Stimulated activated CD4-positive, alpha-beta T cell treated with anti-CD3 and anti-CD28 coated beads, Interleukin-1b, Interleukin-23, amount 100 ng/mL, for 1 hour (primary cell): ENCODE measurements around the gene ADARB2.

ENCODE experiments used
- DNase-seq, 2 donors: peaks; one replicate each; pipeline ENCODE4 v3.0.0-alpha.2; 2020; ENCODE audit warnings: low read depth in 2 of 2

Gene ADARB2

DNA sequence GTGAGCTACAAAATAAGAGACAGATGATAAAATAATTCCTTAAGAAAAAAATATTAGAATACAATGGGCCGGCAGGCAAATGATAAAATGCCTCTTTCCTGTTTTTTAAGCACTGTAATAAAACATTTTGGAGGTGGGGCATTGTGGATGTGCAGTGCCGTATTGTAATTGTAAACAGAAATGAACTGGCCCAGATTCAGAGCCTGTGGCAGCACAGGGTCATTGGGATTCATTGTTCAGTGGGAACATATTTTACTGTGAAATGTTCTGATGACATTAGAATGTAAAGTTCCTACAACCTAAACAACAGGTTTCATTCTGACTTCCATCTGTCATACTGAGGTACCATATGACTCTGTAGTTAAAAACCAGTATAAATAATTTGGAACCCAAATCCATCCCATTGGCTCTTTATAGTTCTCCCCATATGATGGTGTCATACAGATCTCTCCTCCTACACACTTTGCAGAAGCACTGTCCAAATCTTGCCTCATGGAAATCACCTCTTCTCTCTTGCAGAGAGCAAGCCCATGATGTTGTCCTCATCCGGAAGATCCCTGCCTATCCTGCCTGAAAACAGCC, 416.5 kb downstream of the ADARB2 start:
- no peak for DNase-seq

GRCh38 chr10:1316809-1317143, 420.5 kb downstream of the ADARB2 start:
- DNase-seq, result no peak

- no peak for DNase-seq
These were observed 421.1 kb downstream of the ADARB2 start for GRCh38 chr10:1316121-1316808.

- no peak for DNase-seq
These were observed 422.1 kb downstream of the ADARB2 start for GRCh38 chr10:1315178-1315577.

- no peak for DNase-seq
These were observed 425.6 kb downstream of the ADARB2 start for GRCh38 chr10:1311726-1312125.

DNA sequence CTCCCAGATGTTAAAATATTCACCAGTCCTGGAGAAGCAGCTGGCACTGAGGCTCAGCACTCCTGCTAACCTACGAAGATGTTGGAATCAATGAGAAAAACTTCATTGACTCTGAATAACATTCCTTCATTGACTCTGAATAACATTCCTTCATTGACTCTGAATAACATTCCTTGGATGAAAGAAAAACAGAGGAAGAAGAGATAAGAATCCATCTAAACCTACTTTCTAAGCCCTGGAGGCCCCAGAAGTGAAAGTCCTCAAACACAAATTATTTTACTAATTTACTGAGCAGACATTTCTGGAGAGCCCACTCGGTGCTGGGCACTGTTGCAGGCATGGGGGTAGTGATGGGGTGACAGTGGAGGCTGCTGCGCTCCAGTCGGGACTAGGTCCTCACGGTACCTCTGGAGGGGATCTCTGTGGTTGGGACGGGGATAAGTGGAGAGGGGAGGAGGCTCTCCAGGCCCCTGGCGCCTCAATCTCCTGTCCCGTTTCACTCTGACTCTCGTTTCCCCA, 427.0 kb downstream of the ADARB2 start:
- DNase-seq, result no peak

DNA sequence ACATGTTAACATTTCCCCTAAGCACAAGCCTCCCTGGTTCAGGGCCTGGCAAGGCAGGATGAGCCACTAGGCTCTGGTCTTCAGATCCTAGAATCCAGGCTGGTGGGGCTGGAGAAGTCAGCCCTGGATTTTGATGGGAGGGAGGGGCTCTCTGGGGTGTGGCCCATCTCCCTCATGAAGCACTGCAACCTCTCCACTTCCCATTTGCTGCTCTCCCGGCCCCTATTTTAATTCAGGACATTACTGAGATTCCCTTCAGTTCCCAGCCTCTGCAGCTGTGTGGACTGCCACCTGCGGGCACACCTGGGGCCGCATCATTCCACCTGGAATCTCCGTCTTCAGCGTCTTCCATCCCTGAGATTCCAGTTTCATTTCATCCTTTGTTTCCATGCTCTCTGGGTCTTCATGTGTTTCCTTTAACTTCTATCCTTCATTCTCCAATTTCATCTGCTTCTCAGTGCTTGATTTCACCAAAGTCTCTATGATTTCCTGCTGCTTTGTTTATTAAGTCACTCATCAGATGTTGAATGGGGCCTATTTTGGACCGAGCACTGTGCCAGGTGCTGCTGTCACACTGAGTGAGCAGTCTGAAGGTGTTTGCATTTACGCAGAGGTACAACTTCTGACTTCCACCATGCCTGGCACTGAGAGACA, 427.6 kb downstream of the ADARB2 start:
- no peak for DNase-seq

DNA sequence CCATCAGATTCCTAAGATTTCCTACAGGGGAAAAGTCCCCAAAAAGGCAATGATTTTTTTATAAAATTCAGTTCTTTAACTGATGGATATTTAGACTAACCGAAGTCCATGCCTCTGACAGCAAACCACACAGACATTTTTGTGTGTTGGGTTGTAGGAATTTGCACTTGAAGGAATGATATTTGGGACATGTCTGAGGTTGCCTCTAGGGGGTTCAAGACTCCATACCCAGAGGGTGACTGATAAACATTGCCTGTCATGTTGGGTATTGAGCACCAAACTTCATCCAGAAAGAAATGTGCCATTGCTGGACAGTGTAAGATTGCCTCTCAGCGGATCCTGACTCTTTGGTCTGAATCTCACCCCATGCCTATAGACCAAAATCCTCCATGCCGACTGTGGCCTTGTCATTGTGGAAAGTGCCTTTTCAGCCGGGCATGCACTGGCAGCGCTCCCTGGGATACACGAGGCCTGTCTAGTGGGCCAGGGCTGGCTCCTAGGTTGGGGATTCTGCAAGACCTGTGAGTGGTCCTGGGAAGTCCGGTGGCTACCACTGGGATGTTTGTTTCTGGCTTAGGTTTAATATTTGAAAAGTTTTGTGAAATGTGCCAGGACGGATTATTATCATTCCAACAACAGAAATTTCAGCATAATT, 428.2 kb downstream of the ADARB2 start:
- no peak for DNase-seq

DNA sequence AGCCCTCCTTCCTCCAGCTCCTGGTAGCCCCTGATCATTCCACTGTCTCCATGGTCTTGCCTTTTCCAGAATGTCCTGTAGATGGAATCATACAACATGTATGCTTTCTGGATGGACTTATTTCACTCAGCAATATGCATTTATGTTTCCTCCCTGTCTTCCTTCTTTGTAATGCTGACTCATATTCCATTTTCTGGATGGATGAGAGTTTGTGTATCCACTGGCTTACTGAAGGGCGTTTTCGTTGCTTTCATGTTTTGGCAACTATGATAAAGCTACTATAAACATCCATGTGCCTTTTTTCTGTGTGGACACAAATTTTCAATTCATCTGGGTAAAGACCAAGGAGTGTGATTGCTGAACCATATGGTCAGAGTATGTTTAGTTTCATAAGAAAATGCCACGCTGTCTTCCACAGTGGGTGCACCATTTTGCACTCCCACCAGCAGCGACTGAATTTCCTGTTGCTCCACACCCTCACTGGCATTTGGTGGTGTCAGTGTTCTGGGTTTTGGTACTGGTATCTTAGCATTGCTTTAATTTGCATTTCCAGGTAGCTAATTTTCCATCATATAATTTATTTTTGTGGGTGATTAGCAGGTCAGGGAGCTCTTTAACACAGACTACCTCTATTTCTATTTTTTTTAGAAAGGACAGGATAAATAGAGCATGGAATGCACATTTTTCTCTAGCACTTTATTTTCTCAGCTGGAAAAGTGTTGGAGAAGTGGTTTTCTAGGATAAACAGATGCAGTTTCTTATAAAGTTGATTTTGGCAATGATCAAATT, 429.0 kb downstream of the ADARB2 start:
- DNase-seq, result no peak

DNA sequence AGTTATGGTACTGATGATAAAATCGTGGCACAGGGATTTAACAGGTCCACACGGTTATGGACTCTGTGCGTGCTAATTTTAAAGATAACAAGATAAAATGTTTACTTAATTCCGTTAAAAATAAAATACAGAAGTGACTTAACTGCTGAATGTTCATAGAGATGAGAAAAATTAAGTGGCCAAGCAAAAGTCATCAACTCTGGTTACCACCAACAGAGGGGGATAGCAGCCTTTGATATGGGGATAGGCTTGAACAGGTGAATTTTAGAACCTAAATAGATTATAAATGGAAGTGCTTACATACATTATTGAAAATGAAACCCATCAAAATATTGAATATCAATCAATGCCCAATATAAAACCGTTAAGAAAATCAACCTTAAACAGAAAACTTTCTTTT, 436.2 kb downstream of the ADARB2 start:
- DNase-seq, result no peak

DNA sequence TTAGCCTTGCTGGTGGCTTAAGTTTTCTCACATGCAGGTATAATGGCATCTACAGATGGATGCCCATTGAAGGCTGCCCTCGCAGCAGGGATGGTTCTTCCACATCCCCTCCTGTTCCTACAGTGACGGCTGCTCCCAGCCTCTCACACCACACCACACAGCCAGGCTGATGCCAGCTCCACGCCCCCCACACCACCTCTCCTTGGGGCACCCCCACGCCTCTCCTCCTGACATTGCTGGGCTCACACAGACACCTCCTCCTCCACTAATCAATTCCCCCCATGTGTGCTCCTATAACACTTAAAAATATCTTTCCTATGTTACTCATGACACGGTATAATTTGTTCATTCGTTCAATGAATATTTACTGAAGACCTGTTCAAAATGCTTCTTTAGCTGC, 437.1 kb downstream of the ADARB2 start:
- no peak for DNase-seq

DNA sequence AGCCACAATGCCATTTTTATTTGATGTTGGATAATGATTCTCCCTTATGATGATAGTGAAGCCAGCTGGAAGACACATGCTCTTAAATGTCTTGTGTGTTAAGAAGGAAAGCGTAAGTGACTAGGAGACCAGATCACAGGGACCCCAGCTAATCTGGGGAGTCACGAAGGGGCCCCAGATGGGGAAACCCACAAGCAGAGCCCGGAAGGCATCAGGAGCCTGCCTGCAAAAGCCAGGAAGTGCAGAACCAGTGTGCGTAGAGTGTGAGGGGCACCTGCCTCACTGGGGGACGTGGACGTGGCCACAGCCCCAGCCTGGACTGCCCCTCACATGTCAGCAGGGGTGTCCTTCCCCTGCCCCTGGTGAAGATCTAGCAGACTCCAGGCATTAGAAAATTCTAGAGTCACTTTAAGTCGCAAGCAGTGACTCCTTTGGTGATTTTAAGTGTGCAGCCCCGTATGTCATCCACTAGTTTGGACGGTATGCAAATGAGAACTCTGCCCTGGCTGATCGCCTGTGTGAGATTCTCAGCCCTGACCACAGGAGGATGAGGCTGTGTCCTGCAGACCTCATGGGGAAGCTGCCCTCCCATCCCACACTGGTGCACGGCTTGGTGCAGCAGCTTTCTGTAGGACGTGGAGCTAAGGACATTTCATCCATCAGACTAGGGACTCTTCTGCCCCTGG, 438.1 kb downstream of the ADARB2 start:
- DNase-seq, result no peak

- DNase-seq, result no peak
These were observed 439.6 kb downstream of the ADARB2 start for GRCh38 chr10:1297566-1298301.

DNA sequence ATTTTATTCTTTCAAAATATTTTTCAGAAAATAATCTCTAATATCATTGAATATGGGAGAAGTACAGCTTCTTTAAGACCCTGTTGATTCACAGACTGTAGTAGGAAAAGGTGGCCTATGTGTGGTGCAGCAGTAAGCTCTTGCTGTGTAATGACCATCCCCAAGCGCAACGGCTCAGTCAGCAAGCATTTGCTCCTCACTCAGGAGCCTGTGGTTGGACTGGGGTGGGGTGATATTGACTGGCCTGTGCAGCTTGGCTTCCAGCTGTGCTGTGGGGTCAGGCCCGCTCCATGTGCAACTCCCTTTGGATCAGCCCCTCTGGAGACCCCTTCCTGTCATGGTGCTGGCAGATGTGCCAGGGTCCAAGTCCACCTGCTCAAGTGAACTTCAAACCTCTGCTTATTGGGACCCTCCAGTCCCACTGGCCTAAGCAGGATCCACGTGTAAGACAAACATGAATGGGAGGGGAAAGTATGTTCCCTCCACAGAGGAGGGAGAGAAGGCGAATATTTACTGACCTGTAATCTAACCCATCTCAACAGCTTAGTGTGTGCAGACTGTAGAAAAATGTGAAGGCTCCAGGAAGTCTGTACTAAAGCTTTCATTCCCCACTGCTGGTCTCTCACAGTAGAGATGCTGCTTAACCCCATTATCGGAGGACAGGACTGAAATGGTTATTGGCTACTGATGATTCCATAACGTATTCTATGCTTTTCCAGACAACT, 441.4 kb downstream of the ADARB2 start:
- no peak for DNase-seq

DNA sequence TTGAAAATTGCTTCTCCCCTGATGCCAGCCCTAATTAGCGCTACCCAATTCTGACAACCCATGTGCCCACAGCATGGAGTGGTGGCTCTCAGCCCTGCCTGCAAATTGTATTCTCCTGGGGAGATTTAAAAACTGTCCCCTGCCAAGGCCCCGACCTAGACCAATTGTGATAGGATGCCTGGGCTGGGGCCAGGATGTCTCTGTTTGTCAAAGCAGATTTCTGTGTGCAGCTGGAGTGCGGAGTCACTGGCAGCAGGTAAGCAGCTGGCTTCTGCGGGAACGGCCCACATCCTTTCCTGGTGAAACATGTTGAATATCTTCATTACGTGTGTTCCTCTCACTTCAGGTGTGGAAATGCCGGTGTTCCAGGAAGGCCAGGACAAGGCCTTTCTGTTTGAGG, 442.6 kb downstream of the ADARB2 start:
- DNase-seq, result no peak

- no peak for DNase-seq
These were observed 443.5 kb downstream of the ADARB2 start for GRCh38 chr10:1293636-1294435.

GRCh38 chr10:1293157-1293556, 444.2 kb downstream of the ADARB2 start:
- DNase-seq, result no peak

- no peak for DNase-seq
These were observed 444.7 kb downstream of the ADARB2 start for GRCh38 chr10:1292611-1293031.
